Kidney glomerular epithelial cell (primary cell): ENCODE measurements around the gene BTBD1.
A peak's percentile ranks its signal among the peaks of the same experiment; 100 is the strongest.
"Not testable (repeated sequence)": the region's sequence is repeated elsewhere in the genome, so short reads cannot be mapped to it uniquely, and the experiment has no call there.

Source experiments
- DNase-seq: peaks from one replicate; lab custom pipeline; 2025; lab: John Stamatoyannopoulos, UW

BTBD1 gene

DNA sequence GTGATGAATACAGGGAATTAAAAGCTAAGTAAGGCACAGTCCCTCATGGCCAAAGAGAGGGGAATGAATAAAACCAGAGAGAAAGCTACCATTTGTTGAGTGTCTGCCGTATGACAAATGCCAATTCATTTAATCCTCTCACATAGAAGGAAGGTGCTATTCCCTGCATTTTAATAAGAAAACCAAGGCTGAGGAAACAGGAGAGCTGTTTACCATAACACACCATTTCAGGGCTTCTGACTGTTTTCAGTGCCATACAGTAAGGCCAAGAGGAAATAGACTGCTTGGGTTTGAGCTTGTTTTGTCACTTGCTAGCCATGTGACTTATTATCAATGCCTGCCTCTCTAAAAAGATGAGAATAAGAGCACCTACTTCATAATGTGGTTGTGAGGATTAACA is 10.1 kb downstream of the BTBD1 start:
- no peak for DNase-seq

DNA sequence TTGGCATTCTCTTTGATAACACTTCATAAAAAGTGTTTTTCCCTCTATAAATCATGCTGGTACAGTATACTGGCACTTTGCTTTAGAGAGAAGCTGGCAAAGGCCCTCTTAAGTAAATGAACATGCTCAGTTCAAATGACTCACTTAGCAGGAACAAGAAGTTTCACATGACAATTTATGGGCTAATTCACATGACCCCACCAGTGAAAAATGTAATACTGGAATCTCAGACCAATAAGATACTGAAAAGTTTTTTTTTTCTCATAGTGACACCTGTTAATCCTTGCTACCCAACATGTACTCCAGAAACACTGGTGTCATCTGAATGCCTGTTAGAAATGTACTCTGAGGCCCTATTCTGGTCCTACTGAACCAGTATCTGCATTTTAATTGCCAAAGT is 13.9 kb downstream of the BTBD1 start:
- peak; percentile 69 for DNase-seq

DNA sequence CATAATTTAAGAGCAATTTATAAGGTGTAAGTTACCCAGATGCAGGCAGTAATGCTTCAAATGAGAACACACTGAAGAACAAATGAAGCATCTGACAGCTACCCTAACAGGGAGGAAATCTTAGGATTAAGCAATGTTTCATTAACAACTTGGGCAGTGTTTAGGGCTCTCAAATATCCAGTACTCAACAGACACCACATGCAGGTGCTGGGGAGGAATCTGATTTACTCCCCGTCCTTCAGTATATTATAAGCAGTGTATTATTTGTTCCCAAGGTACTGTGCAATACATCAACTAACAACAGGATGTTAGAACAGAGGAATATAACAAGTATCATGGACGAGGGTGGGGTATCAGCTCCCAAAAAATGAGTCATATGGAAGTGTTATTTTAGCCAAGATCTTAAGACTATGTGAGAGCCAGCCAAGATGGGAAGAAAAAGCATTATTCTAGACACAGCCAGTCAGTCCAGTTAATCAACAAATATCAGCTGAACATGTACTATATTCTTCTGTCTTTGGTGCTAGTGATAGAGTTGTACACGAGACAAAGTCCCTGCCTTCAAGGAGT is 20.4 kb downstream of the BTBD1 start:
- DNase-seq, result no peak

DNA sequence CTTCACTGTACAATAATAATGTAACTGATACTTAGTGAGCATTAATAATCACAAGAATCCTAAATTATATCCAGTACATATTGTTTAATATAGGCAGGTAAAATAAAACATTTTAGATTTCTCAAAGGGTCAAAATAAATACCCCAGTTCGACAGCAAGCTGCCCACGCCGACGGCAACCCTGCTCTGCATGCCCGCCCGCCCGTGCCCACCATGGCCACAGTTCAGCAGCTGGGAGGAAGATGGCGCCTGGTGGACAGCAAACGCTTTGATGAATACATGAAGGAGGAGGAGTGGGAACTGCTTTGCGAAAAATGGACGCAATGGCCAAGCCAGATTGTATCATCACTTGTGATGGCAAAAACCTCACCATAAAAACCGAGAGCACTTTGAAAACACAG is 22.9 kb downstream of the BTBD1 start:
- DNase-seq, result no peak

DNA sequence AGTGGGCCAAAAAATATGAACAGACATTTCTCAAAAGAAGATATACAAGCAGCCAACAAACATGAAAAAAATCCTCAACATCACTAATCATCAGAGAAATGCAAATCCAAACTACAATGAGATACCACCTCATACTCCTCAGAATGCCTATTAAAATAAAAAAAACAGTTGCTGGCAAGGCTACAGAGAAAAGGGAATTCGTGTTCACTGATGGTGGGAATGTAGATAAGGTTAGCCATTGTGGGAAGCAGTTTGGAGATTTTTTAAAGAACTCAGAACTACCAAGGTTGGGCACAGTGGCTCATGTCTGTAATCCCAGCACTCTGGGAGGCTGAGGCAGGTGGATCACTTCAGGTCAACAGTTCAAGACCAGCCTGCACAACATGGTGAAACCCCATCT is 27.8 kb downstream of the BTBD1 start:
- DNase-seq, result no peak

DNA sequence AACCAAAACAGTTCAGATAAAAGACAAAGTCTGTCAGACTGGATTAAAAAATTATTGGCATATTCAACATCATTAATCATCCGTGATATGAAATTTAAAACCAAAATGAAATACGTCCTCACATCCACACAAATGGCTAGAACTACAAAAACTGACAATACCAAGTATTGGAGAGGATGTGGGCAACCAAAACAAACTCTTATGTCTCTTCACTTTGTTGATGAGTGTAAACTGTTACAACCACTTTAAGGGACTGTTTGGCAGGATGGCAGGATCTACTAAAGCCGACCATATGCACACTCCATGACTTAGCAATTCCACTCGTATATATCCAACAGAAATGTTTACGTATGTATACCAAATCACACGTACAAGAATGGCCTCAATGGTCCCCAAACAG is 30.8 kb downstream of the BTBD1 start:
- no peak for DNase-seq

DNA sequence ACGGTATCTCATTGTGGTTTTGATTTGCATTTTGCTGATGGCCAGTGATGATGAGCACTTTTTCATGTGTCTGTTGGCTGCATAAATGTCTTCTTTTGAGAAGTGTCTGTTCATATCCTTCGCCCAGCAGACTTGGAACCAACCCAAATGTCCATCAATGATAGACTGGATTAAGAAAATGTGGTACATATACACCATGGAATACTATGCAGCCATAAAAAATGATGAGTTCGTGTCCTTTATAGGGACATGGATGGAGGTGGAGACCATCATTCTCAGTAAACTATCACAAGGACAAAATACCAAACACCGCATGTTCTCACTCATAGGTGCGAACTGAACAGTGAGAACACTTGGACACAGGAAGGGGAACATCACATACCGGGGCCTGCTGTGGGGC is 35.8 kb downstream of the BTBD1 start:
- DNase-seq, result not testable (repeated sequence)

DNA sequence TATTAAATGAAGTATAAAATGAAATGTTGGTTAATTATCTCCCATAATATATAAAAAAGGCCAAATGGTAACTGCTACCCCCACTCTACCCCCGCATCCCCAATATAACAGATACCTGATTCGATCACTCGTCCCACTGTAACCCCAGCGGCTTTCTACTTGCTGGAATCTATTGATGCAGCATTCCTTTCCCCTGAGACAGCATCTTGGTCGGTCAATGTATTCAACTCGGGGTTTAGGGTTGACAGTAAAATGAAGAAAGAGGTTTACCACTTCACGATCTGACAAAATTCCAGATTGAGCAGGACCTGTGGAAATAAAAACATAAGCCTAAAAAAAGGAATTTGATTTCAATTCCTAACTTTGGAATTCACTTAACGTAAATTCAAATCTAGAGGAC is 37.0 kb downstream of the BTBD1 start:
- no peak for DNase-seq

DNA sequence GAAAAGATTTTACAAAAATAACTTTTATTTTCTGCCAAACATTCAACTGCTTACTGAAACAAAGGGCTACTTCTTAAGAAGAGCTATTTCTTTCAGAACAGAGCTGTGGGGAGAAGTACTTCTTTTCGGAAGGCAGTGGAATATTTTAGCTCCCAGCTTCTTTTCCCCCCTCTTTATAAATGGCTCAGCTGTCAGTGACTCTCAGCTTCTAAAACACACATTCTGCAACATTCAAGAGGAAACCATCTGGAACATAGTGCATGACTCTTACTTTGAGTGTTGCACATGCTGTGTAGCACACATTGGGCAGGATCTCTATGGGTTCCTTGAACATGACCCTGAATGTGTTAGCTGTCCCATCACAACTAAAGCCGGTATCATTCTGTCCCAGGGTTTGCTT is 48.6 kb downstream of the BTBD1 start:
- DNase-seq, result no peak

DNA sequence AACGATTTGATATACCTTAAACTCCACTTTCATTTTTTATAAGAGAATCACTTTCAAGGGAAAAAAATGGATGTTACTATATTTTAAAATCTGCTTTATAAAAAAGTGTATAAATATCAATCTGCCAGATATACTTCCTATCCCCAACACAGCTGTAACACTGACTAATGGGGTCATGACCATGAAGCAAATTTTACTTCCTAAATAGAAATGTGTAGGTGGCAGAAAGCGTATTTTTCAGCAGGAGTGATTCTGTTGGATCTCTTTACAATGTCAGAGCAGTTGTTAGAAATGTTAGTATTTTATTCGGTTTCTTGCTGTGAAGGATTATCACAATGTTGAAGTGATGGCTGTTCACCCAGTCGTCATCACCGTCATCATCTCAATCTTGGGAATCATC is 50.1 kb downstream of the BTBD1 start:
- no peak for DNase-seq

DNA sequence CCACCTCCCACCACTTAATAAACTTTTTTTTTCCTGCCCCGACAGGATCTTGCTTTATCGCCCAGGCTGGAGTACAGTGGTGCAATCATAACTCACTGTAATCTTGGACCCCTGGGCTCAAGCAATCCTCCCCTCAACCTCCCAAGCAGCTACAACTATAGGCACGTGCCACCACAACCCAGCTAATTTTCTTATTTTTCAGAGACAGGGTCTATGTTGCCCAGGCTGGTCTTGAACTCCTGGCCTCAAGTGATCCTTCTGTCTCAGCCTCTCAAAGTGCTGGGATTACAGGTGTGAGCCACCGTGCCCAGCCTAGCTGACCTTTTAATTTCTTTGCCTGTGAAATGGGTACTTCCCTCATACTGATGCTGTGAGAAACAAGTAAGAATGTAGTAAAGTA is 51.7 kb downstream of the BTBD1 start:
- DNase-seq, result no peak

DNA sequence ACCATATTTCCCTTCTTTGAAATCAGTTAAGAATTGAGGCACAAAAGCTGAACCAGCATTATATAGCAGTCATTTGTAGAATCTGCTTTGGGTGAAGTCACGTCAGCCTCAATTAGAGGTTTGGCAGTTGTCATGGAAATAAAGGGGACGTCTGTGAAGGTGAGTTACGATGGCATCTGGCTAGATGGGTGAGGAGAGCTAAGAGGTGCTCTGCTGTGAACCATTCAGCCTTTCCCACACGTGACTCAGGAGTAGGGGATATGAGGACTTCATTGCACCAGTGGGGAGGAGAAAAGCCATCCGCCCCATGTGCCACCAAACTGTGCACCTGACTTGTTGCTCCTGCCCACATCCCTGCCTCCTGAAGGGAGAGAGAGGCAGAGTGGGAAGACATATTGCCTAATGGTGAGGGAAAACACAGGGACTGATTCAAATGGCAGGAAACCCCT is 52.8 kb downstream of the BTBD1 start:
- no peak for DNase-seq

DNA sequence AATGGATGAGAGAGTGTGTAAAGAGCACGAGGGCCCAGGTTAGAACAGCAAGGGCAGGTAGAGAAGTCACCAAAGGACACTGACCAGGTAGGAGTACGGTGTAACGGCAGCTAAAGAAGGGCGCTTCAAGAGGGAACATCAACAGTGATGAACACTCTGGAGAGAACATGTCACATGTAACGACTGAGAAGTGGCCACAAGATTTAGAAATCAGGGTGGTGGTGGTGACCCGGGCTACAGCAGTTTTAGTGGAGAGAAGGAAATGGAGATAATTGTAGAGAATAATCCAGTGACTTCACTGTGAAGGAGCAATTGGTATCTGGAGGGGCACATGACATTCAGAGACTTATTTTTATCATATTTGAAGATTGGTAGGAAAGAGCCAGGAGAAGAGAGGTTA is 54.4 kb downstream of the BTBD1 start:
- DNase-seq, result no peak

DNA sequence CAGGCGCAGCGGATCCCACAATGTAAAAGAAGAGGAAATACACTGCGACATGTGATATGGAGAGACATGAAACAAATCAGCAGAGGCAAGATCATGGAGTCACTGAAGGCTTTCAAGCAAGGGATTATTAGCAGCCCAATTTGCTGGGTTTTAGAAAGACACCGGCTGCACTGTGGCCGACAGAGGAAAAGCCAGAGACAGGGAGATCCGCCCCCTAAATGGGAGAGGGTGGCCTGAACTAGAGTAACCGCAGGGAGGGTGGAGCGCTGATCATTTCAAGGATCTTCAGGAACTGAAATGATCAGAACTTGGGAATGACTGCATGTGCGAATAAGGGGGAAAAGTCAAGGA is 55.0 kb downstream of the BTBD1 start:
- DNase-seq, result no peak

DNA sequence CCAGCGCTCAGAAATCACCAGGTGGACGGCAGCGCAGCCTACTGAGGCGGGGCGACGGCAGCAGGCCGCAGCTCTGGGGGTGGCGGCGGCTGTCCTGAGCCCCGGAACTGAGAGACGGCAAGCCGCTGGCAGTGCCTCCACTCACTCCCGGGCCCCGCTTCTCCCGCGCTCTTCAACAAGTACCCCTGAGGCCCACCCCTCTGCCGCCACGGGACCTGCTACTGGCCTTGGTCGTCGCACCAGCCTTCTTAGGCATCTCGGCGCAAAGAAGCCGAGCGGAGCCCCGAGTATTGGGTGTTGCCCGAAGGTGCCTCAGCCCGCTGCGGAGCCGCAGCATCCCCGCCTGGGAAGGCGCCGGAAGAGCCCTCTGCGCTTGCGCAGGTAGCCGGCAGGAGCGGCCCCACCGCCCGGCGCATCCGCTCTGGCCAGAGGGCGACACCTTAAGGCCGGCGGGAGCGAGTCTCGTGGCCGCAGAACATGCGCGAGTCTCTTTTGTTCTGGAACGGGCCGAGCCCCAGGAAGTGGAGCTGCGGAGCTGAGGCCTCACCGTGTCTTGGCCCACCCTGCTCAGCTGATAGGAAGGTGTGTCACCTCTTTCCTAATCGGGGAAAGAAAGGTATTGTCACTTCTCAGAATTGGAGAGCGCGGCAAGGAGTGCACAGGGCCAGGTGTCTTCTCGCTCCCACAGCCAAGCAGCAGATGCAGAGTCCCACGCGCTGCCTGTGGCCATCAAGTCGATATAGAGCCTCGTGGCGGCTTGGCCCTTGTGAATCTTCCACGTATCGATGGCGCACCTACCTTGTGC is 55.6 kb downstream of the BTBD1 start, which contains the start of gene C15orf40:
C15orf40 (minus strand) TSS at position 369 of the 805 bp plus-strand sequence; CDS start at position 337, 32 bp downstream.
- peak; percentile 85 for DNase-seq

DNA sequence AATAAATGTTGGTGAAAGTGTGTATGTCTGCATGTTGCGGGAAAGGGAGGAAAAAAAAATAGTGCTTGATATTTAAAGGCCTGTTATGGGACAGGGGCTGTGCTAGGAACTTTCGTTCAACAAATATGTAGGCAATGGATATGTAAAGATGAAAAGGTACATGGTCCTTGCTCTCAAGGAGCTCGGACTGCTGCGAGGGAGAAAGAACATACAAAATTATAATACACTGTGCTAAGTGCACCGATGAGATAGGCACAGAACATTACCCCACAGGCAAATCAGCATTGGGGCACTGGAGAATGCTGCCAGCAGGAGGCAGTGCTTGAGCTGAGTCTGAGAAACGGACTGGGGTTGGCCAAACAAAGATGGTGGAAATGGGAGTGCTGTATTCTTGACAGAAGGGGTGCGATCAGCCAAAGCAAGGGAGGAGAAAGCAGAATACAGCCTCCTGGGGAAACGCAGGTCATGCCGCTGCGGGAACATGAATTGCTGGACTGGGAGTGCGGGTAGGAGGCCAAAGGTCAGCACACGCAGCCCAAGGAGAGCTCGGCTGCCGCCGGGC is 56.3 kb downstream of the BTBD1 start:
- DNase-seq, result peak; percentile 70

DNA sequence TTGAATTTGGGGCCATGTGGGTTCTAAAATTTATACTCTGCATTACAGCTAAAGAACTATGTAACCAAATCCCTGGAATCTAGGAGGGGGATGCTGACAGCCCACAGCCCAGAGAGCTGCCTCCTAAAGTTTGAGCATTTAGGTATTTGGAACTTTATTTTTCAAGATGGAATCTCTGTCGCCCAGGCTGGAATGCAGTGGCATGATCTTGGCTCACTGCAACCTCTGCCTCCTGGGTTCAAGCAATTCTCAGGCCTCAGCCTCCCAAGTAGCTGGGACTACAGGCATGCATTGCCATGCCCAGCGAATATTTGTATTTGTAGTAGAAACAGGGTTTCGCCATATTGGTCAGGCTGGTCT is 66.4 kb downstream of the BTBD1 start:
- not testable (repeated sequence) for DNase-seq

DNA sequence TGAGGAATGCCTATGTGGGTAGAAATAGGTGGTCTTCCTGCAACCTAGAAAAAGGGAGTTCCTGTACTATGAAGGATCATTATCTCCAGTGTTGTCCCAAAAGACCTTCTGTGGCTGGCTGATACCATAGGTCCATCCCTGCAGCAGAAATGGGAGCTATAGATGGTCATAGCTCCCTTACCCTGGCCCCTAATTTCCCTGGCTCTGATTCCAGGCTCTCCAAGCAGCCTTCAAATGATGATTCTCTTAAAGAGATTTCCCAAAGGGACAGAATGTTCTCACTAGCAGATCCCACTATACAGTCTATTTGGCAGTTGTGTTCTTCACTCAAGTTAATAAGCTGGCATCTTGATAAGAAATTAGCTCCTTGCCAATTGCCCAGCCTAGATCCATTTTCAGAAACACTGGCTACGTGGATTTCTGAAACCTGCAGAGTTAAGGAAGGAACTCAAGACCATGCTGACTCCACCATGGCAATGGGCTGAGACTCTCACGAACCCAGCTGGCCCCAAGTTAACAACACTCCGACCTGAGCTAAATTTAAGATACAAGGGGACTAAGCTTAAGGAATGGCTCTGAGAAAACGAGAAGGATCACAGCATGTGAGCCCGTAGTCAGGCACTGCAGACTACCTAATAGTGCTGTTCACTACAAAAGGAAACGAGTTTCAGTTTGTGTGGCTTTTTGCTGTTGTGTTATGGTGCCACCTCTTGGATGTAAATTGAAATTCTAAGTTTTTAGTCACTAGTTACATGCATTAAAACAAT is 67.0 kb downstream of the BTBD1 start:
- peak; percentile 36 for DNase-seq

DNA sequence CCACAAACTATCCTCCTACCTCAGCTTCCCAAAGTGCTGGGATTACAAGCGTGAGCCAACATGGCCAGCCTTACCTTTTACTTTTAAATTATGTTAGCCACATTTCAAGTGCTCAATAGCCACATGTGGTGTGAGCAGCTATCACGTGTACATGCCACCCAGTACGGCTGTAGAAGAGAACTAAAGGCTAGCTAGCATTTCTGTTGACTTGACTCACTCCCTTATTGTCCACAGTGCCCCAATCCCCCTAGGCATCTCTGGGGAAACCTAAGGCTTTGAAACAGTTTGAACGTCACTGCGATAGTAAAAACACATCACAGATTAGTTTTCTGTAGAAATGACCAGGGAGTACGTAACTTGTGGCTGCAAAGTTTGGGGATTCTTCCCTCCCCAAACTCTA is 67.6 kb downstream of the BTBD1 start:
- no peak for DNase-seq

DNA sequence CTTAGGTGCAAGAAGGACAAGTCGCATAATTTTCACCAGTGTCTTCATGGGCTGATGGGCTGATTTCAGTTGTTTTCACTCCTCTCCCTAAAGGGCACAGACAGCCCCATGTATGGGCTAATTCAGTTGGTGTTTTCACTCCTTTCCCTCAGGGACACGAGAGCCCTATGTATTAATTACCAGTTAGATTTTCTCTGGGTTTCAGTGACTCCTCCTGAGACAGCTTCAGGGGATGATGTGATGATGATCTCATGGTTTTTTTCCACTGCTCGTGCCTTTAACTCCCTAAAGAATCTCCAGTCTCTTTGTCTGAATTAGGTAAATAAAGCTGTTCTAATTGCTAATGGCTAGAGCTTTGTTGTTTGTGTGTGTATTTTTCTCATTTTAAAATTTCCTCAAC is 71.1 kb downstream of the BTBD1 start:
- no peak for DNase-seq

DNA sequence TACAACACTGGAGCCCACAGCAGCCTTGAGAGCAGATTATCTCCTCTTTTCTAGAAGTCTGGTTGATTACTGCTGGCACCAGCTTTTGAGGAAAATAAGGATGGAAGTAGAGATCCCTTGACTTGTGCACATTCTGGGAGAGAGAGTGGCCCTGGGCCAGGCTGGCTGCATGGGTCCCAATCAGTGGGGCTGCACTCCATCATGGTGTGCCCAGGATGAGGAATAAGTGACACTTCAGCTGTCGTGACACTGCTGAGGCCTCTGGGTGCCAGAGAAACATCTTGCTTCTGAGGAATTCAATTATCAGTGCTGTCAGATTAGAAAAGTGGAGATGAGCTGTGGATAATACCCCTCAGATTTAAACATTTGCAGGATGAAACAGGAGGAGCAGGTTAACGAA is 72.0 kb downstream of the BTBD1 start:
- DNase-seq, result no peak

DNA sequence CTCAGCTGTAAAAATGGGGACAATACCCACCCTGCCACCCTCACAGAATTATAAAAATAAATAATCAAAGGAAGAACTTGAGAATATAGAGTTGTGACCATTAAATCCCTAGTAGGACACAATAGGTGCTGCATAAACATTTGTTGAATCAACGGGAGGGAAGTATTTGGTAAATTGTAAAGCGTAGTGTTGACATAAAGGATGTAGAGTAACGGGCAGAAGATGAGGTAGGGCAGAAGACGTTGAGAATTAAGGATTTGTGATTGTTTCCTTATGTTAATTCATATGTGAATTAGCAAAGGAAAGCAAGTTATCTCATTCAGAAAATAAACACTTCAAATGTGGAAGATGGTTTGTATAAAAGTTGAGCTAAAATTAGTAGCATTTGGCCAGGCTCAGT is 73.9 kb downstream of the BTBD1 start:
- DNase-seq, result no peak

DNA sequence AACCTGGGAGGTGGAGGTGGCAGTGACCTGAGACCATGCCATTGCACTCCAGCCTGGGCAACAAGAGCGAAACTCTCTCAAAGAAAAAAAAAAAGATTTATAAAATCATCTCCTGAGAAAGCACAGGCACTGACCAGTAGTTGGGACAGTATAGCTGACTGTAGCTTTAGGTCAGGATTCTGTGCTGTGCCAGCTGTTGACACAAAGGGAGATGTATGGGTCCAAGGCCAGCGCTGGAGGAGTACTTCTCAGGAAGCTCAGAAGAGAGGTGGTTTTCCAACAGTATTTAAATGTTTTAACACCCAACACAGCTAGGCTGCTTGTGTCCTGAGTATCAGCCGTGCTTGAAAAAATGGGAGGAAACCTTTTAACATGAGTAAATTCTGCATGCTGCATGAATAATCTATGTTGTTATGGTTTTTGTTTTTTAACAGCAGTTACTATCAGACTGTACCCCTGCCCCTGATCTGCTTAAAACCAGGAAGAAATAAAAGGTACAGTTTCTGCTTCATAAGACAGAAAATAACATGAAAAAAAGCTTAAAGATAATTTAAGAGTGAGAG is 74.5 kb downstream of the BTBD1 start:
- no peak for DNase-seq
